ENCODE results near the gene COL9A3. TPM values are rescaled to one million over a fixed set of nuclear protein-coding genes. Genes with fewer than 3 reads are reported as not detected.
A peak's percentile ranks its signal among the peaks of the same experiment; 100 is the strongest.

COL9A3 gene
- total RNA-seq, 1 experiment from 2014 or later = 150 TPM

- H2AK5ac ChIP-seq (ENCODE audit: insufficient read length, low read length) = no peak overlapping the region
- H3K4ac ChIP-seq (ENCODE audit: low read depth, low read length) = no peak overlapping the region
- no peak overlapping the region for H2BK12ac ChIP-seq (ENCODE audit: insufficient read length, low read depth, low read length)
- H3K18ac ChIP-seq (ENCODE audit: insufficient read length, low read depth, low read length) = no peak overlapping the region
- Mint-ChIP-seq H3K4me3 (no peak overlapping the region), H3K9me3 (peaks cover 2 to 8% of the 10 kb centered on the region in 2 experiments; a peak in 4 of 5 replicates), H3K4me1 (peaks cover 24 to 33% of the 10 kb centered on the region in 2 experiments), H3K27me3 (ENCODE audit: low read depth) (peaks cover 7% of the 10 kb centered on the region), H3K27ac (peak overlapping the region in 1 of 3 experiments; percentile 68; a peak in 2 of 7 replicates), H3K36me3 (ENCODE audit: insufficient read depth in 1 of 3, low read depth in 3 of 3) (peaks cover 0 to 12% (median 3%) of the 10 kb centered on the region in 3 experiments; a peak in 5 of 7 replicates)
- no peaks in the 10 kb centered on the region for H3K79me2 ChIP-seq (ENCODE audit: insufficient read depth, low read length)
- no peaks in the 10 kb centered on the region for H4K20me1 ChIP-seq (ENCODE audit: control insufficient read depth, insufficient read depth, insufficient read length)
- H3K4me2 ChIP-seq (ENCODE audit: insufficient read depth, insufficient read length, low read length) = no peak overlapping the region
- WGBS (ENCODE audit: extremely low coverage, insufficient read length, low lambda C conversion rate) = no CpG with 5 or more reads among the region's 13 CpGs
- H2BK120ac ChIP-seq (ENCODE audit: low read depth, low read length, poor library complexity, severe bottlenecking) = no peak overlapping the region
- H3K4me1 ChIP-seq (ENCODE audit: insufficient read depth, low read length) = no peaks in the 10 kb centered on the region
- H3T11ph ChIP-seq (ENCODE audit: low read length) = no peak overlapping the region
- no peaks in the 10 kb centered on the region for H3K9me3 ChIP-seq (ENCODE audit: control insufficient read depth, low read depth, low read length)
- H3K79me1 ChIP-seq (ENCODE audit: insufficient read depth, low read depth, low read length, poor library complexity, severe bottlenecking) = no peaks in the 10 kb centered on the region
- H2BK5ac ChIP-seq (ENCODE audit: insufficient read length, low read length) = no peak overlapping the region
- no peaks in the 10 kb centered on the region for H3K23me2 ChIP-seq (ENCODE audit: insufficient read length, low read depth, low read length, poor library complexity, severe bottlenecking)
- H4K8ac ChIP-seq (replicated peaks; ENCODE audit: insufficient read length, low read depth, low read length) = no peak overlapping the region
- no peak for DNase-seq
- H2AFZ ChIP-seq (ENCODE audit: low read length) = no peak overlapping the region
- no peak for TF ChIP-seq CTCF (conservative IDR thresholded peaks at IDR 0.05)
- no peak overlapping the region for H3K27ac ChIP-seq (ENCODE audit: insufficient read length, low read depth, low read length)
- no peak overlapping the region for H2BK20ac ChIP-seq (ENCODE audit: low read depth, low read length, poor library complexity, severe bottlenecking)
- H3K27me3 ChIP-seq (ENCODE audit: insufficient read depth, low read length) = no peaks in the 10 kb centered on the region
- no peak overlapping the region for H3K23ac ChIP-seq (ENCODE audit: insufficient read length, low read depth, low read length)
- H4K91ac ChIP-seq (ENCODE audit: insufficient read length, low read depth, low read length) = no peak overlapping the region
- no peak overlapping the region; the same call in 1 of the 2 replicates for H3K14ac ChIP-seq (ENCODE audit: insufficient read depth, low read length)
- no peak overlapping the region for H3K9ac ChIP-seq (ENCODE audit: extremely low read depth, insufficient read length, low read length)
- H2BK15ac ChIP-seq (ENCODE audit: low read depth, low read length) = no peak overlapping the region
- H3K56ac ChIP-seq (ENCODE audit: insufficient read length, low read depth, low read length) = no peak overlapping the region
- no peak overlapping the region for H4K5ac ChIP-seq (ENCODE audit: insufficient read length, low read depth, low read length)
These were observed 59.7 kb downstream of the COL9A3 start for GRCh38 chr20:62876501-62876901.

Measured in H9 (cell line).